ENCODE data around the gene RSAD1. TPM values are rescaled to one million over a fixed set of nuclear protein-coding genes. Genes with fewer than 3 reads are reported as not detected.
A peak's percentile ranks its signal among the peaks of the same experiment; 100 is the strongest.

Gene RSAD1
- polyA plus RNA-seq, 3 donors = 20.6 to 40.0 (median 21.2) TPM

- WGBS (ENCODE audit: insufficient coverage) = no CpG with 5 or more reads among the region's 5 CpGs
- no peak overlapping the region for H2AFZ ChIP-seq (ENCODE audit: insufficient read depth, low read depth, low read length, poor library complexity, severe bottlenecking)
- no peaks in the 10 kb centered on the region for H3K9me3 ChIP-seq (replicated peaks in 1 of 2; ENCODE audit: control insufficient read depth in 1 of 2, insufficient read depth in 1 of 2, low read length in 2 of 2)
- H3K4me3 Mint-ChIP-seq = no peak overlapping the region
- DNase-seq = peak in 1 of 3 donors; percentile 15
- H3K27ac ChIP-seq (ENCODE audit: low read depth in 1 of 2, low read length in 2 of 2) = no peak overlapping the region
- H3K79me2 ChIP-seq (ENCODE audit: insufficient read depth, low read length) = no peaks in the 10 kb centered on the region
- intact Hi-C loops (cut with micrococcal nuclease) = no loop called here
- peaks cover 20% of the 10 kb centered on the region for H3K4me1 Mint-ChIP-seq
- H3K27me3 ChIP-seq (ENCODE audit: control insufficient read depth in 2 of 2, insufficient read depth in 2 of 2, low read length in 2 of 2) = no peaks in the 10 kb centered on the region
- H3K36me3 Mint-ChIP-seq = no peaks in the 10 kb centered on the region
- H4K20me1 ChIP-seq (ENCODE audit: insufficient read depth, low read length) = no peaks in the 10 kb centered on the region
- peak; percentile 73 for TF ChIP-seq CTCF (IDR thresholded peaks at IDR 0.05)
- no peak overlapping the region for H3K4me2 ChIP-seq (replicated peaks; ENCODE audit: extremely low read depth, low read length, poor library complexity, severe bottlenecking)
- no peak overlapping the region for H3K9ac ChIP-seq (ENCODE audit: insufficient read depth, low read length, poor library complexity, severe bottlenecking)
- H3K27me3 Mint-ChIP-seq (ENCODE audit: low read depth in 3 of 3) = peaks cover 1 to 6% (median 5%) of the 10 kb centered on the region in 3 donors
- no peaks in the 10 kb centered on the region for H3K9me3 Mint-ChIP-seq
- H3K4me3 ChIP-seq (replicated peaks in 1 of 3; ENCODE audit: low read depth in 2 of 3, low read length in 3 of 3) = no peak overlapping the region
- peaks cover 7 to 13% of the 10 kb centered on the region in 2 donors for H3K4me1 ChIP-seq (ENCODE audit: control insufficient read depth in 1 of 2, insufficient read depth in 2 of 2, low read length in 2 of 2)
- H3K27ac Mint-ChIP-seq = no peak overlapping the region
- H3K36me3 ChIP-seq (replicated peaks in 1 of 2; ENCODE audit: control insufficient read depth in 1 of 2, insufficient read depth in 2 of 2, low read length in 2 of 2) = no peaks in the 10 kb centered on the region
These were observed 22.4 kb downstream of the RSAD1 start for GRCh38 chr17:50501054-50501453.

DNA sequence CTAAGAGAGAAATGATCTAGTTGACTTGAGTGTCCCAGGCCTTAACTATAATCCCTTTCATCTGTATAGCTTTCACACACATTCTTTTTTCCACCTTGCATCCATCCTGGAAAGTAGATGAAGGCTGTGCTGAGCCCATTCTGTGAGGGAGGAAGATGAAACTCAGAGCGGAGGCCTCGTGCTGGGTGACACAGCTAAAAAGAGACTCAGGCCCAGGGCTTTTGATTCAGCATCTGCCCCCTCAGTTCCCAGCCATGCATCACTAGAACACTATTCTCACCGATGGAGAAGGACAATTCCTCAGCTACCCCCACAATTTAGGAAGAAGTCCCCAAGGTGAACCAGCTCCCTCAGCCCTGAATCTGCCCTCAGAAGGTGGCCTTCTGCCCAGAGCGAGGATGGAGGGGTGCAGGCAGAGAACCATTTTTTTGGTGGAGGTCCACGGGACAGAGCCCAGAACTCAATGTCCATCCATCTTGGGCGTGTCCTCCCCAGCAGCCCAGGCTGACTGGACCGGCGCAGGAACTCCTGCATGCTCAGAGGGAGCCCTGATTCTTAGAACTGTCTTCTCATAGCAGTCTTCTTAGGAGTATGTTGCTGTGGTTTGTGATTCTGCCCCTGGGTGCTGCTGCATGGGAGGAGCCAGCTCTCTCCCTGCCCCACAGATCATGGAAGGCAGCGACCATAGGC, 23.8 kb downstream of the RSAD1 start:
- 89% methylated on average over 3 of the region's 9 CpGs for WGBS (ENCODE audit: insufficient coverage)
- H3K27me3 Mint-ChIP-seq (ENCODE audit: low read depth in 3 of 3) = peaks cover 2 to 6% (median 5%) of the 10 kb centered on the region in 3 donors
- H2AFZ ChIP-seq (ENCODE audit: insufficient read depth, low read depth, low read length, poor library complexity, severe bottlenecking) = no peak overlapping the region
- H3K4me3 Mint-ChIP-seq = no peak overlapping the region
- no peak for DNase-seq
- no peak overlapping the region for H3K27ac ChIP-seq (ENCODE audit: low read depth in 1 of 2, low read length in 2 of 2)
- no peaks in the 10 kb centered on the region for H3K36me3 Mint-ChIP-seq
- H3K27me3 ChIP-seq (ENCODE audit: control insufficient read depth in 2 of 2, insufficient read depth in 2 of 2, low read length in 2 of 2) = no peaks in the 10 kb centered on the region
- H3K4me3 ChIP-seq (replicated peaks in 1 of 3; ENCODE audit: low read depth in 2 of 3, low read length in 3 of 3) = no peak overlapping the region
- H3K27ac Mint-ChIP-seq = peak overlapping the region in 2 of 7 donors; percentile 27 to 67
- no peaks in the 10 kb centered on the region for H3K79me2 ChIP-seq (ENCODE audit: insufficient read depth, low read length)
- peaks cover 7 to 13% of the 10 kb centered on the region in 2 donors for H3K4me1 ChIP-seq (ENCODE audit: control insufficient read depth in 1 of 2, insufficient read depth in 2 of 2, low read length in 2 of 2)
- H4K20me1 ChIP-seq (ENCODE audit: insufficient read depth, low read length) = no peaks in the 10 kb centered on the region
- TF ChIP-seq CTCF (IDR thresholded peaks at IDR 0.05) = no peak
- H3K4me1 Mint-ChIP-seq = peaks cover 20% of the 10 kb centered on the region
- H3K9me3 ChIP-seq (replicated peaks in 1 of 2; ENCODE audit: control insufficient read depth in 1 of 2, insufficient read depth in 1 of 2, low read length in 2 of 2) = no peaks in the 10 kb centered on the region
- H3K9ac ChIP-seq (ENCODE audit: insufficient read depth, low read length, poor library complexity, severe bottlenecking) = no peak overlapping the region
- no peaks in the 10 kb centered on the region for H3K9me3 Mint-ChIP-seq
- intact Hi-C loops (cut with micrococcal nuclease) = no loop called here
- H3K36me3 ChIP-seq (replicated peaks in 1 of 2; ENCODE audit: control insufficient read depth in 1 of 2, insufficient read depth in 2 of 2, low read length in 2 of 2) = no peaks in the 10 kb centered on the region
- no peak overlapping the region for H3K4me2 ChIP-seq (replicated peaks; ENCODE audit: extremely low read depth, low read length, poor library complexity, severe bottlenecking)

Data from CD14-positive monocyte (primary cell).